GM12864 (cell line): ENCODE results near the gene PLCG1.

ENCODE experiments used
- DNase-seq: peaks from one replicate; pipeline ENCODE4 v3.0.0-alpha.2; 2011; ENCODE audit warnings: low read depth
- H3K4me3 ChIP-seq: 2 replicates; pipeline ENCODE4 v1.5.1; 2011; ENCODE audit warnings: mild to moderate bottlenecking, low read depth, low read length, control low read depth
- TF ChIP-seq, protein P1 (sequence below): IDR thresholded peaks from 2 replicates; pipeline ENCODE4 v1.5.1; 2011; ENCODE audit warnings: low read depth, mild to moderate bottlenecking, moderate library complexity, low read length, control low read depth, inconsistent platforms; ENCODE audit errors: missing control alignments

PLCG1 gene

DNA sequence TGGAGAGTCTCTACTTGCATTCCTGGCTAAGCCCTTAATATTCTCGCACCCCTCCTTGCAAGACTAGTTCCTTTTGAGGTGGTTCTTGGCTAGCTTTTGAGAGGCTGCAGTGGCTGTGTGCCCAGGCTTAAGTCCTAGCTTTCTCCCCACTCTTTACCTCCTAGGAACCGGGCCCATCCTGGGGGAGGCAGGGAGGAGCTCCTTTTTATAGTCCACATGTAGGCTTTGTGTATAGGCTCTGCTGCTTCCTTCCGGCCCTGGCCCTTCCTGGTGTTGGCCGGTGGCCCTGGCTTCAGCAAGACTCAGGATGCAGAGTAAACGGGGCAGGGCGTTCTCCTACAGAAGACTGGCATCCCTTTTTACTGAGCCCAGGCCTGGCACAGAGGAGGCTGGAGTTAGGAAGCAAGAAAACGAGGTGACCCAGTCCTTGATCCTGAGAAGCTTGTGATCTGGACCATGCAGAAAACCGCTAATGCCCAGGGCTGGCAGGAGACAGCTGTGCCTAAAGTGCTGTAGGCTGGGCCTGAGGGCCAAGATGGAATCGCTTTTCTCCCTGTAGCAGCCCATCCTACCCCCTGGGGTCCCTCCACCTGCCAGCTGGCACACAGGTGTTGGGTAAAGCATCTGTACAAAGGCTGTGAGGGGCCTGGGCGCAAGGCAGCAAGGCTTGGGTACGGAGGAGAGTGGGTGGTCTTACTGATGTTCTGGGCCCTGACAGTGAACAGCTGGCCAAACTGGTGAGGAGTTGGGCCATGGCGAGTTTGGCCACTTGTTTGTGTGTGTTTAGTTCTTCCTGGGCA lies 8.7 kb downstream of the PLCG1 start:
- no peak overlapping the region for H3K4me3 ChIP-seq
- DNase-seq, result no peak
- TF ChIP-seq, protein P1, sequence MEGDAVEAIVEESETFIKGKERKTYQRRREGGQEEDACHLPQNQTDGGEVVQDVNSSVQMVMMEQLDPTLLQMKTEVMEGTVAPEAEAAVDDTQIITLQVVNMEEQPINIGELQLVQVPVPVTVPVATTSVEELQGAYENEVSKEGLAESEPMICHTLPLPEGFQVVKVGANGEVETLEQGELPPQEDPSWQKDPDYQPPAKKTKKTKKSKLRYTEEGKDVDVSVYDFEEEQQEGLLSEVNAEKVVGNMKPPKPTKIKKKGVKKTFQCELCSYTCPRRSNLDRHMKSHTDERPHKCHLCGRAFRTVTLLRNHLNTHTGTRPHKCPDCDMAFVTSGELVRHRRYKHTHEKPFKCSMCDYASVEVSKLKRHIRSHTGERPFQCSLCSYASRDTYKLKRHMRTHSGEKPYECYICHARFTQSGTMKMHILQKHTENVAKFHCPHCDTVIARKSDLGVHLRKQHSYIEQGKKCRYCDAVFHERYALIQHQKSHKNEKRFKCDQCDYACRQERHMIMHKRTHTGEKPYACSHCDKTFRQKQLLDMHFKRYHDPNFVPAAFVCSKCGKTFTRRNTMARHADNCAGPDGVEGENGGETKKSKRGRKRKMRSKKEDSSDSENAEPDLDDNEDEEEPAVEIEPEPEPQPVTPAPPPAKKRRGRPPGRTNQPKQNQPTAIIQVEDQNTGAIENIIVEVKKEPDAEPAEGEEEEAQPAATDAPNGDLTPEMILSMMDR, result no peak

DNA sequence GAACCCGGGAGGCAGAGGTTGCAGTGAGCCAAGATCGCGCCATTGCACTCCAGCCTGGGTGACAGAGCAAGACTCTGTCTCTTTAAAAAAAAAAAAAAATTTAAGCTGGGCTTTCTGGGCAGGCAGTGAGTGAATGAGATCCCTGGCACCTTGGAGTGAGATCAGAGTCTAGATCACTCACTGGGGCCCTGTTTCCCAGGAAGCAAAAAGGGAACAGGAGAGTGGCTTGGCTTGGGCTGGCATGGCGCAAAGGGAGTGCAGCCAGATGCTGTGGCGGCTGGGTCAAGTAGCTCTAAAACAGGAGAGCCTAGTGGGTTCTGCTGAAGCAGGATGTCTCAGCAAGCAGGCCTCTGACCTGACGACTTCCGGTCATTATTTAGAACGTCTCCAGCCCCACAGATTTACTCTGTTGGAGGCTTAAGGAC lies 10.4 kb downstream of the PLCG1 start:
- TF ChIP-seq, protein P1, result no peak
- no peak for DNase-seq
- H3K4me3 ChIP-seq, result no peak overlapping the region

DNA sequence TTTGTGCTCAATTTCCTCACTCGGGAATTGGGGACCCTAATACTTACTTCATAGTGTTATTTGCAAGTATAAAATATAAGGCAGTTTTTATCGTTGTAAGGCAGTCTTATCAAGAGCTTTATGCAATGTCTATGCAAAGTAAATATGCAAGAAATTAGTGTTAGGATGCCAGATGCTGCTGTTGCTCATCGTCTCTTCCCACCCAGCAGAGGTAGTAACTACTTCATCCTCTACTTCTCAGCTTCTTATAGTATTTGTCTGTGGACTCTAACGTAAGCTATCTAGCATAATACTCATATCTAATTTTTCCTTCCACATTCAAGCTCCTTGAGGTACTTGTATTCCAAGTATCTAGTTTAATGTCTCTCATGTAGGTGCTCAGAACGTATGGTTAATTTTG lies 11.6 kb downstream of the PLCG1 start:
- TF ChIP-seq, protein P1, result no peak
- no peak for DNase-seq
- no peak overlapping the region for H3K4me3 ChIP-seq

DNA sequence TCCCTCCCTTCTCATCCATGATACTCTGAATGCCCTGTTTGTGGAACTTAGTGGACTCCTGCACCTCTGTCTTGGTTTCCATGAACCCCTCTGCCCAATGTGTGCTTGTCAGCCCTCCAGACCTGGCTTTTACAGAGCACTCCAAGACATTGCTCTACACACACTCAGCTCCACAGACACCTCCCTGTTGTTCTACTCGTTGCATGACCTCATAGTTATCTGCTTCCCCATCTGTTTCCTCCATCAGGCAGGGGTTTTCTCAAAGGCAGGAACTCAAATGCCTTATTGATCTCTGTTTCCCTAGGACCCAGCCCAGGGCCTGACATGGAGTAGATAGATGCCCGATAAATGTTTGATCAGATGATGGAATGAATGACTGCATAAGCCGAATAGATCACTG lies 13.3 kb downstream of the PLCG1 start:
- H3K4me3 ChIP-seq, result no peak overlapping the region
- no peak for DNase-seq
- TF ChIP-seq, protein P1, result no peak

DNA sequence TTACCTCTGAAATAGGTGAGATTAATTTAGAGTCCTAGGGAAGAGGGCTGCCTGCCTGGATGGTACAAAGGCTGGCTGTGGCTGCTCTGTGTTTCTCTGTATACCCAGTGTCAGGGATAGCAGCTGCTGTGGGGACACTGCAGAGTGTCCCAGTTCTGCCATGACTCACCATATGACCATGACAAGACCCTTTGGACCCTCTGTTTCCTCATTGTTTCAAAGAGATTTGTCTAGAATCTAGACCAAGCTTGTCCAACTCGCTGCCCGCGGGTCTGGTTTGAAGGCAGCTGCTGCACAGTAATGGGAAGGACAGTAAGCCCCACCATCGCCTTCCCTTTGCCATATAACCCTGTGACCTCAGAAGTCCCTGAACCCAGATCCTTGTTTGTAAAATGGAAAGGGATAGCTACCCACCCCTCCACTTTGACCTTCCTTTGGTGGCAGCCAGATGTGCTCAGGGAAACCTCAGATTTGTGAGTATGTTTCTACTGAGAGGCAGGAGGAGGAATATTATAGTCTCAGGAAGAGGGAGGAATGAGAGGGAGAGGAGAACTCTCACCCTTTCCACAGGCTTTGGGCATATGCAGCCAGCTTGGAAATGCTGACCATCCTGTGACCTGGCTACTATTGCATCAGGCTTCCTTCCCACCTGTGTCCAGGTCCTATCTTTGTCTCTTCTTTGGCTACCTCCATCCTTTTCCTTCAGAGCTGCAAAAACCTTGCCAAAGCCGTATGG lies 14.0 kb downstream of the PLCG1 start:
- TF ChIP-seq, protein P1, result no peak
- H3K4me3 ChIP-seq, result no peak overlapping the region
- DNase-seq, result no peak

DNA sequence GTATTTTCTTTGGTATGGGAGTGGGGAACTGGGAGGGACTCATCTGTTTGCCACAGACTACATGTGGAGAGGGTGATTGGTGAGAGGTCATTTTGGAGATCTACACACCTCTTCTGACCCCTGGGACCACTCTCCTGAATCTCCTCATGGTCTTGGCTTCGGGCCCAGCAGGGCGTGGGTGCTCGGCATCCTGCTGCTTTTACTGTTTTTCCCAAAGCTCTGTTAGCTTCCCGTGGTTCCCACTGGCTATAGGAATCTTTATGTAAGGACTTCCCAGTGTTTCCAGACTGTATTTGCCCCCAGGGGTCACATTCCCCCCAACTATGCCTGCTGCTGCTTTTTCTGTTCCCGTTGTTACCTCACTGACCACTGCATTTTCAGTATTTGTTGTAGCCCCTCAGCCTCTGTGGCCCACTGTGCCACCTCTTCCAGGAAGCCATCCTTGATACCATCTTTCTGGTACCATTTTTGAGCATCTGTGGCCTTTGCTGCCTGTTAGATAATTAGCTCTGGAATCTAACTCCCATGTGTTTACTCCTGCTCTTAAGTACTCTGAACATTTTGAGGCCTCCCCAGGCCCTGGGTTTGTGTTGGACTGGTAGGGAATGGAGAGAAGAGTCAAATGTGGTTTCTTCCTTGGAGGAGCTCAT lies 14.9 kb downstream of the PLCG1 start:
- TF ChIP-seq, protein P1, result no peak
- H3K4me3 ChIP-seq, result no peak overlapping the region
- no peak for DNase-seq
